Calu3 (cell line): ENCODE results near the gene EVPL. TPM values are rescaled to one million over a fixed set of nuclear protein-coding genes. Genes with fewer than 3 reads are reported as not detected.

ENCODE experiments used
- BruUV-seq: library from RNA; stranded (reverse); fragments of 400-500 nt; replicated peaks from 2 replicates; lab custom pipeline; 2021; lab: Mats Ljungman, UMichigan
- CTCF ChIA-PET: fragments of 300-600 bp; sonication (Branson Sonifier 250); formaldehyde crosslinking; loops from one replicate; lab custom pipeline; 2022; ENCODE audit warnings: antibody characterized with exemption; lab: Charles Lee
- DNase-seq: peaks from one replicate; pipeline ENCODE4 v3.0.0; 2022
- H3K27ac Mint-ChIP-seq: one replicate; pipeline ENCODE4 v1.8.0; 2022; ENCODE audit warnings: mixed read lengths; ENCODE audit not compliant: unreplicated experiment
- H3K27me3 Mint-ChIP-seq: one replicate; pipeline ENCODE4 v1.8.0; 2022; ENCODE audit warnings: mixed read lengths; ENCODE audit not compliant: unreplicated experiment
- H3K36me3 Mint-ChIP-seq: one replicate; pipeline ENCODE4 v1.8.0; 2022; ENCODE audit warnings: mild to moderate bottlenecking, moderate library complexity, mixed read lengths; ENCODE audit not compliant: insufficient read depth, unreplicated experiment
- H3K4me1 Mint-ChIP-seq: one replicate; pipeline ENCODE4 v1.8.0; 2022; ENCODE audit warnings: mild to moderate bottlenecking, low read depth, mixed read lengths; ENCODE audit not compliant: unreplicated experiment
- H3K4me3 Mint-ChIP-seq: one replicate; pipeline ENCODE4 v1.8.0; 2022; ENCODE audit warnings: mild to moderate bottlenecking, low read depth, moderate library complexity, mixed read lengths; ENCODE audit not compliant: unreplicated experiment
- H3K9me3 Mint-ChIP-seq: one replicate; pipeline ENCODE4 v1.8.0; 2022; ENCODE audit warnings: low read depth, mixed read lengths; ENCODE audit not compliant: unreplicated experiment
- intact Hi-C: fragments of 100-400 bp; cut with micrococcal nuclease; formaldehyde crosslinking; loops from one replicate; pipeline ENCODE4 v1.10.0; 2022; ENCODE audit not compliant: unreplicated experiment
- total RNA-seq: library from RNA; stranded (reverse); gene quantifications from 2 replicates; pipeline ENCODE4 v1.2.3, GENCODE V29; 2022
- TF ChIP-seq, protein P1 (sequence below): fragments of 200-600 bp; IDR thresholded peaks from one replicate; pipeline ENCODE4 v1.8.0; 2022; ENCODE audit warnings: antibody characterized with exemption; ENCODE audit not compliant: unreplicated experiment

EVPL gene
- total RNA-seq, 1 experiment from 2014 or later, result 51.8 TPM

DNA sequence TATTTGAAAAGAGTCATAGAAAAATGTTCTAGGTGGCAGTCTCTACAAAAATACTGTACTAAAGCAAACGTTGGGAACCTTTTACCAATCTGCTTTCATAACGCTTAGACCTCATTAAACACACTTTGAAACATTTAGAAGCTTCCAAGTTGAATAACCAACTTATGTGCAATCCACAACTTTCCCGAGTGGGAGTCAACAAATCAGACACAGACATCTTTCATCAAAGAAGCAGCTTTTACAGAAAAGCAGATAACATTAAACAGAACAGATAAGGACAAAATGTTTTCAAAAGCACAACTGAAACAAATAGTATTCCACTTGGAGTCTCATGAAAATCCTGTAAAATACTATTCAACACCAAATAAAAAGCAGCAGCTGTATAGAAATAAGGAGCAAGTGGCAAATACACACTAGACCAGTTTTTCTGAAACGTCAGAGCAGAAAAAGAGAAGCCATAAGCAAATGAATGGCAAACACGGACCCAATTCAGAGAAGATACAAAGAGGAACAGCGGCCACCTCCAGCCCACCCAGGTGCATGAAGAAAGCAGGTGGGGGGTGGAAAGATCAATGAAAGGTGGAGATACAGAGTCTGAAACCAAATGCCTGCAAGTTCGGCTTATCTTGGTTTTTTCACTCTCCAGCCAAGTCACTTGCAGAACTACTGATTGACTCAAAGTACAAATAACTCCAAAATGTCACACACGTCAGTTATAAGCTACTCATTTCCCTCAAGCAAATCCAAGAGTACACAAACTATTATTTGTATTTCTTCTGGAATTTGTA, 67.9 kb downstream of the EVPL start:
- no TSS peak for BruUV-seq
- intact Hi-C loops, result no loop called here
- no peaks in the 10 kb centered on the region for H3K27me3 Mint-ChIP-seq
- H3K4me1 Mint-ChIP-seq, result peaks cover 7% of the 10 kb centered on the region
- H3K4me3 Mint-ChIP-seq, result no peak overlapping the region
- no peak for DNase-seq
- TF ChIP-seq, protein P1, sequence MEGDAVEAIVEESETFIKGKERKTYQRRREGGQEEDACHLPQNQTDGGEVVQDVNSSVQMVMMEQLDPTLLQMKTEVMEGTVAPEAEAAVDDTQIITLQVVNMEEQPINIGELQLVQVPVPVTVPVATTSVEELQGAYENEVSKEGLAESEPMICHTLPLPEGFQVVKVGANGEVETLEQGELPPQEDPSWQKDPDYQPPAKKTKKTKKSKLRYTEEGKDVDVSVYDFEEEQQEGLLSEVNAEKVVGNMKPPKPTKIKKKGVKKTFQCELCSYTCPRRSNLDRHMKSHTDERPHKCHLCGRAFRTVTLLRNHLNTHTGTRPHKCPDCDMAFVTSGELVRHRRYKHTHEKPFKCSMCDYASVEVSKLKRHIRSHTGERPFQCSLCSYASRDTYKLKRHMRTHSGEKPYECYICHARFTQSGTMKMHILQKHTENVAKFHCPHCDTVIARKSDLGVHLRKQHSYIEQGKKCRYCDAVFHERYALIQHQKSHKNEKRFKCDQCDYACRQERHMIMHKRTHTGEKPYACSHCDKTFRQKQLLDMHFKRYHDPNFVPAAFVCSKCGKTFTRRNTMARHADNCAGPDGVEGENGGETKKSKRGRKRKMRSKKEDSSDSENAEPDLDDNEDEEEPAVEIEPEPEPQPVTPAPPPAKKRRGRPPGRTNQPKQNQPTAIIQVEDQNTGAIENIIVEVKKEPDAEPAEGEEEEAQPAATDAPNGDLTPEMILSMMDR, result no peak
- no peaks in the 10 kb centered on the region for H3K9me3 Mint-ChIP-seq
- H3K36me3 Mint-ChIP-seq, result peaks cover 20% of the 10 kb centered on the region
- CTCF ChIA-PET, result interaction anchor here (0.7 kb wide), 1 partner anchor 14 kb away, joined by 3 read pairs; no protein-coding TSS in a partner anchor
- H3K27ac Mint-ChIP-seq, result no peak overlapping the region

Other genes with a start within 250 kb of the EVPL start
- gene UNK, start 242.5 kb downstream of the EVPL start, total RNA-seq, result 26.0 and 29.7 TPM in 2 replicates
- 103 and 104 TPM in 2 replicates for gene UNC13D, start 182.9 kb downstream of the EVPL start, total RNA-seq
- 126 and 133 TPM in 2 replicates for gene WBP2, start 172.0 kb downstream of the EVPL start, total RNA-seq
- gene TRIM47, start 148.7 kb downstream of the EVPL start, total RNA-seq, result 51.2 and 54.1 TPM in 2 replicates
- gene TRIM65, start 130.4 kb downstream of the EVPL start, total RNA-seq, result 15.4 and 18.9 TPM in 2 replicates
- 112 and 130 TPM in 2 replicates for gene MRPL38, start 122.4 kb downstream of the EVPL start, total RNA-seq
- gene FBF1, start 86.3 kb downstream of the EVPL start, total RNA-seq, result 32.6 and 33.6 TPM in 2 replicates
- 53.1 and 57.3 TPM in 2 replicates for gene ACOX1, start 48.1 kb downstream of the EVPL start, total RNA-seq
- 15.3 and 15.8 TPM in 2 replicates for gene TEN1, start 48.1 kb downstream of the EVPL start, total RNA-seq
- gene CDK3, start 26.5 kb downstream of the EVPL start, total RNA-seq, result 9.4 and 9.8 TPM in 2 replicates
- gene SRP68, start 45.2 kb upstream of the EVPL start, total RNA-seq, result 80.7 and 84.5 TPM in 2 replicates
- 0.27 and 0.61 TPM in 2 replicates for gene GALR2, start 47.5 kb upstream of the EVPL start, total RNA-seq
- 0.17 and 0.34 TPM in 2 replicates for gene ZACN, start 51.9 kb upstream of the EVPL start, total RNA-seq
- gene EXOC7, start 76.5 kb upstream of the EVPL start, total RNA-seq, result 122 and 137 TPM in 2 replicates
- 0.15 TPM in 1 of 2 replicates, not detected in the other for gene FOXJ1, start 113.9 kb upstream of the EVPL start, total RNA-seq
- 15.3 and 17.6 TPM in 2 replicates for gene RNF157, start 213.2 kb upstream of the EVPL start, total RNA-seq
- gene UBALD2, start 238.0 kb upstream of the EVPL start, total RNA-seq, result 74.3 and 87.9 TPM in 2 replicates